ENCODE measurements around the gene FSHR.

The FSHR gene

DNA sequence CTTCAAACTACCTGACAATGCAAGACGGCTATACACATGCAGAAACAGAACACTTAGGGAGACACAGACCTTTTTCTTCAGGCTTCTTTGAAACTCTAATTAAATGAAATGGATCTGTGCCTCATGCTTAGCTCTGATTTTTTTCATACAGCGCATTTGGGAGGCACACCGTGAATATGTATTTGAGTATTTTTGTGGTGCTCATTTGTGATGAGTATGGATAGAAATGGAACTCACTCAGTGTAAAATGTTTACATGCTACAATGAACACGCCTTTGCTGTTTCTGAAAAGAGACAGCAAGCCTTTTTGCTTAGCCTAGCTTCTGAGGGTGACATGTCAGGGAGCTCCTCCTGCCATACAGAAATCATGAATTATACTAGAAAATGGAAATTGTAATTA lies 113.3 kb downstream of the FSHR start:
- no peak overlapping the region for H3K4me3 ChIP-seq (ENCODE audit: low read depth, low read length)
- no peak for TF ChIP-seq CTCF (IDR thresholded peaks at IDR 0.05; ENCODE audit: borderline replicate concordance, insufficient read depth, low read depth, low read length)

DNA sequence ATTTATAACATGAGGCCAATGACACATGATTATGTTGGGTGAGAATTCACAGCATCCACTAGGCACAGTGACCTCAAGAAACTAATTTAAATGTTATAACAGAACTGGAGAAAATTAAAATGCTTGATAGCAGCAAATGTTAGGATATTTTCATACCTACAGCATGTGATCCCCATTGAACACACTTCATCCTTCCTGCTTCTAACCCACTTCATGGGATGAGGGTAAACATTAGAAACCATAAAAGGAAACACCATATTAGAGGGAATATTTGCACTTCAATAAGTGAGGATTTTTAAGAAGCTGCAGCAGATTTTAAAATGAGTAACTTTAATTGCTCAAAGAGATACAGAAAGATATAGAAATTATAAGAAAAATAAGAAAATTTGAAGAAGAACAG lies 117.1 kb downstream of the FSHR start:
- no peak for TF ChIP-seq CTCF (IDR thresholded peaks at IDR 0.05; ENCODE audit: borderline replicate concordance, insufficient read depth, low read depth, low read length)
- H3K4me3 ChIP-seq (ENCODE audit: low read depth, low read length) = no peak overlapping the region

DNA sequence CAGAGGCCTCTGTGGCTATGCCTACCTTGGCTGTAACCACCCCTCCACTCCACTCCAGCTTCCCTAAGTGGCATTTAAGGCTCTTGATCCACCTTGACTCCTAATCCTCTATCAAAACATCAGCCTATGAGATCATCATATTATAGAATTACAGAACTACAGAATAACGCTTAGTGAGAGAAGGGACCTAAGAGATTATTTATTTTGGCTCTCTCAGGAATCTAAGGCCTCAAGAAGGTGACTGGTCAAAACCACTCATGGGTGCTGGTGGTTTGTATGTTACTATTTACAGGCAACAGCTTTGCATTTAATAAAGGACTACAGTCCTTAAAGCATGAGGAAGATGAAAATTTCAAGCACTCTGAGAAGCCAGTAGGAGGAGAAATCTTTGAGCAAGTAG lies 118.8 kb downstream of the FSHR start:
- TF ChIP-seq CTCF (IDR thresholded peaks at IDR 0.05; ENCODE audit: borderline replicate concordance, insufficient read depth, low read depth, low read length) = no peak
- H3K4me3 ChIP-seq (ENCODE audit: low read depth, low read length) = no peak overlapping the region

DNA sequence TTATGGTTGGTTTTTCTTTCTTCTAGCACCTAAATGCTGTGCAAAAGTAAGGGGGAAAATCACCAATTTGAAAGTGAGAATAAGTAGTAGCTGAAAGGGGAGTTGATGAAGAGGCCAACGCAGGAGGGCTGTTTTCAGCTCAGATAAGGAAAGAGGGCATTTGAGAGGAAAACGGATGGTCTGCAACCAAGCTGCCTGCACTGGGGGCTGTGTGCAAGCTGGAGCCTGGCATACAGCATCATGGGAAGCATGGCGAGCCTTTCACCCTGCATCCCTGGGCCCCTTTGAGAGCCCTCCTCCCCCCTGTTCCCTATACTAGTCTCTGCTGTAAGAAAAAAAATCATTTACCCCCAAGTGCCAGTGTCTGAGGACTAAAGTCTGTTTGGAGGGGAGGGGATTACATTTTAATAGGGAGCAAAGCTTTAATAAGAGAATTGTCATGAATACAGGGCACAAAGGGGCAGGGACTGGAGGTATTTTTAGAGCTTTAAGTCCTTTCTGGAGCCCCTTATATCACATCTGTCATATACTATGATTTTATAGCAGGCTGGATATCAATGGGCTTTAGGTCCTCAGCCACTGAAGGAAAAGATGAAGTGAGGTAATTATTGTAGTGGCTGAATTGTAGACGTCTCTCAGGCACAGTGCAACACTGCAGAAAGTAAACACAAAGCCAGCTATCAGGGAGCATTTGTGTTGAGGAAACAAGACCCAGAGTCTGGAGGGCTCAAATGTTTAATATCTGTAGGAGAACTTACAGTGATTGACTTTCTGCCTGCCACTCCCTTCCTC lies 120.7 kb downstream of the FSHR start:
- H3K4me3 ChIP-seq (ENCODE audit: low read depth, low read length) = no peak overlapping the region
- no peak for TF ChIP-seq CTCF (IDR thresholded peaks at IDR 0.05; ENCODE audit: borderline replicate concordance, insufficient read depth, low read depth, low read length)

DNA sequence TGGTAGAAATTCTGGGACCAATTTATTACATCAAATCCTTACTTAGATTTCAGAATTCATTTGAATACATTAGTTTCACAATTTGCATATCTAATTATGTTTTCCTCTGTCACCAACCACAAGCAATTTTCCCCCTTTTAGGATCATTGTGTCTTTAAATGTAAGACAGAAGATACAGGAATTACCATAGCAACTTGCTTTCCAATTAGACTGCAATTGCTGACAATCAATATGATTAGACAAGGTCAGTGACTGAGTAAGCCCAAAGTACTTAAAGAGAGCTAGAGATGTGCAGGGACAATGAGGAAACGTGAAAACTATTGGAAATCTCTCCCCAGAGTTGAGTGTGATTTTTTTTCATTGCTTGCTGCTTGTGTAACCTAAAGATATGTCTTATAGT lies 121.4 kb downstream of the FSHR start:
- H3K4me3 ChIP-seq (ENCODE audit: low read depth, low read length) = no peak overlapping the region
- TF ChIP-seq CTCF (IDR thresholded peaks at IDR 0.05; ENCODE audit: borderline replicate concordance, insufficient read depth, low read depth, low read length) = no peak

- no peak for TF ChIP-seq CTCF (IDR thresholded peaks at IDR 0.05; ENCODE audit: borderline replicate concordance, insufficient read depth, low read depth, low read length)
- no peak overlapping the region for H3K4me3 ChIP-seq (ENCODE audit: low read depth, low read length)
Measured at GRCh38 chr2:49032126-49032525, 122.2 kb downstream of the FSHR start.

DNA sequence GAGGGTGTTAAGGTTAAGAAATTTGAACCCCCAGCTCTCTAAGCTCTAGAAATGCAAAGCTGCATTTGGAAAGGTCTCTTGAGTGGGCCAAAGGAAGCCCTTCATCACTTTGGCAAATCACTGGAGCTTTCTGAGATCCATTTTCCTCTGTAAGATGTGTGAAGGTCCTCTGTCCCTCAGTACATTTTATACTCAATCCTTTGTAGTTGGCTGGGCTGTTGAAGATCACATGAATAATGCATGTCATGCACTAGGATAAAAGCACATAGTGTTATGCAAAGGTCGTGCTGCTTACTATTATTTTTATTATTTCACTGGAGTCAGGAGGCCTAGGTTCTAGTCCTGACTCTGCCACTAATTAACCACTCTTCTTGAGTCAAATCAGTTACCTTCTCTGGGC lies 124.9 kb downstream of the FSHR start:
- H3K4me3 ChIP-seq (ENCODE audit: low read depth, low read length) = no peak overlapping the region
- no peak for TF ChIP-seq CTCF (IDR thresholded peaks at IDR 0.05; ENCODE audit: borderline replicate concordance, insufficient read depth, low read depth, low read length)

All from GM12875 (cell line).